HG03280 (cell line): ENCODE data around the gene EEPD1.
A peak's percentile ranks its signal among the peaks of the same experiment; 100 is the strongest.
"Not testable (repeated sequence)": the region's sequence is repeated elsewhere in the genome, so short reads cannot be mapped to it uniquely, and the experiment has no call there.

Source experiments
- ATAC-seq: cut with Tn5 transposase; IDR thresholded peaks from one replicate; pipeline ENCODE4 v1.9.1; 2021; ENCODE audit warnings: mild to moderate bottlenecking, moderate library complexity; ENCODE audit not compliant: unreplicated experiment

Gene EEPD1

GRCh38 chr7:36128448-36129047, 24.5 kb upstream of the EEPD1 start:
- no peak for ATAC-seq

- no peak for ATAC-seq
Measured at GRCh38 chr7:36129048-36129534, 24.0 kb upstream of the EEPD1 start.

- ATAC-seq, result no peak
Measured at GRCh38 chr7:36130236-36130945, 22.7 kb upstream of the EEPD1 start.

- no peak for ATAC-seq
Measured at GRCh38 chr7:36131026-36131425, 22.0 kb upstream of the EEPD1 start.

- ATAC-seq, result no peak
Measured at GRCh38 chr7:36131499-36131898, 21.6 kb upstream of the EEPD1 start.

- no peak for ATAC-seq
Measured at GRCh38 chr7:36132012-36132411, 21.0 kb upstream of the EEPD1 start.

GRCh38 chr7:36135700-36136099, 17.4 kb upstream of the EEPD1 start:
- no peak for ATAC-seq

GRCh38 chr7:36137258-36137657, 15.8 kb upstream of the EEPD1 start:
- no peak for ATAC-seq

GRCh38 chr7:36137754-36138153, 15.3 kb upstream of the EEPD1 start:
- no peak for ATAC-seq

- ATAC-seq, result no peak
Measured at GRCh38 chr7:36138209-36138608, 14.8 kb upstream of the EEPD1 start.

GRCh38 chr7:36141351-36141750, 11.7 kb upstream of the EEPD1 start:
- ATAC-seq, result no peak

GRCh38 chr7:36141850-36142249, 11.2 kb upstream of the EEPD1 start:
- no peak for ATAC-seq

- no peak for ATAC-seq
Measured at GRCh38 chr7:36144189-36144588, 8.9 kb upstream of the EEPD1 start.

GRCh38 chr7:36145686-36146085, 7.4 kb upstream of the EEPD1 start:
- ATAC-seq, result no peak

- no peak for ATAC-seq
Measured at GRCh38 chr7:36147361-36147760, 5.7 kb upstream of the EEPD1 start.

GRCh38 chr7:36148422-36149065, 4.5 kb upstream of the EEPD1 start:
- no peak for ATAC-seq

GRCh38 chr7:36149240-36149639, 3.8 kb upstream of the EEPD1 start:
- not testable (repeated sequence) for ATAC-seq

GRCh38 chr7:36149694-36150452, 3.2 kb upstream of the EEPD1 start:
- no peak for ATAC-seq

GRCh38 chr7:36151921-36152755, 916 bp upstream of the EEPD1 start:
- ATAC-seq, result no peak

GRCh38 chr7:36153571-36154097, 580 bp downstream of the EEPD1 start:
- peak; percentile 8 for ATAC-seq
